K562 (cell line): ENCODE measurements around the gene PAQR4. TPM values are rescaled to one million over a fixed set of nuclear protein-coding genes. Genes with fewer than 3 reads are reported as not detected.
A peak's percentile ranks its signal among the peaks of the same experiment; 100 is the strongest.

Source experiments
- ATAC-seq: fragments of 200-7000 bp; cut with Tn5 transposase; 3 replicates; pipeline ENCODE4 v1.9.1; 2020; ENCODE audit warnings: moderate library complexity
- BruUV-seq: library from RNA; stranded (reverse); fragments of 400-500 nt; replicated peaks from 2 replicates; lab custom pipeline; 2021; lab: Mats Ljungman, UMichigan
- CTCF ChIA-PET: fragments of 300-600 bp; formaldehyde crosslinking; extraction: SDS; loops from one replicate; lab custom pipeline; 2021; ENCODE audit warnings: low intra/inter-chr PET ratio; lab: Yijun Ruan, JAX
- POLR2A ChIA-PET: fragments of 300-600, 350-650 bp; sonication (Branson Sonifier 250); formaldehyde crosslinking; extraction: SDS; loops from one replicate; lab custom pipeline; 2021; ENCODE audit warnings: antibody characterized with exemption, inconsistent platforms; lab: Yijun Ruan, JAX
- DNase-seq, 4 experiments: peaks; one replicate each; pipeline versions ENCODE4 v3.0.0 to v3.0.0-alpha.2; 2011 to 2018; ENCODE audit warnings: low spot score in 3 of 4, mixed read lengths in 3 of 4; ENCODE audit errors: extremely low read depth in 1 of 4
- FAIRE-seq: peaks from 2 replicates; lab custom pipeline; 2011; peaks lifted over from hg19 to GRCh38; lab: Jason Lieb, UNC
- H2AFZ ChIP-seq: 2 replicates; pipeline ENCODE4 v1.6.0; 2011; ENCODE audit warnings: low read depth, low read length, control low read depth, inconsistent platforms
- H3K27ac ChIP-seq: fragments of 200-600 bp; 3 replicates; pipeline ENCODE4 v1.8.0; 2011; ENCODE audit warnings: low read depth, mild to moderate bottlenecking, control low read depth, inconsistent platforms, low read length, moderate library complexity, mixed read lengths; ENCODE audit errors: extremely low read depth
- H3K27me3 ChIP-seq, 2 experiments: fragments of 300-600 bp in 1 of 2; 2 replicates in 1 of 2; 3 replicates in 1 of 2; pipeline versions ENCODE4 v1.6.0 to v1.8.0; 2011; ENCODE audit warnings: inconsistent platforms in 2 of 2, low read length in 2 of 2, mild to moderate bottlenecking in 1 of 2, mixed read lengths in 1 of 2, moderate library complexity in 1 of 2; ENCODE audit not compliant: control insufficient read depth in 2 of 2, insufficient read depth in 2 of 2
- H3K36me3 ChIP-seq: fragments of 300-600 bp; 3 replicates; pipeline ENCODE4 v1.8.0; 2011; ENCODE audit warnings: mild to moderate bottlenecking, low read length, inconsistent platforms; ENCODE audit not compliant: control insufficient read depth, insufficient read depth
- H3K4me1 ChIP-seq, 2 experiments: fragments of 200-600 bp in 1 of 2; replicated peaks in 1 of 2; 2 replicates in 1 of 2; 3 replicates in 1 of 2; pipeline versions ENCODE4 v1.5.1 to v1.8.0; 2011; ENCODE audit warnings: inconsistent platforms in 2 of 2, low read length in 2 of 2, mild to moderate bottlenecking in 1 of 2, mixed read lengths in 1 of 2, moderate library complexity in 1 of 2; ENCODE audit not compliant: control insufficient read depth in 2 of 2, insufficient read depth in 2 of 2
- H3K4me2 ChIP-seq: 2 replicates; pipeline ENCODE4 v1.6.1; 2011; ENCODE audit warnings: low read length, control low read depth, inconsistent platforms, mixed read lengths; ENCODE audit not compliant: insufficient read depth
- H3K4me3 ChIP-seq: fragments of 200-600 bp; sonication (generic), shearing (Covaris generic); 2 replicates; pipeline ENCODE4 v1.5.1; 2016; ENCODE audit warnings: control low read depth, inconsistent platforms
- H3K79me2 ChIP-seq: fragments of 200-600 bp; 3 replicates; pipeline ENCODE4 v1.8.0; 2011; ENCODE audit warnings: low read length, inconsistent platforms; ENCODE audit not compliant: control insufficient read depth, insufficient read depth
- H3K9ac ChIP-seq, 2 experiments: 2 replicates each; pipeline versions ENCODE4 v1.6.0 to v1.6.1; 2011; ENCODE audit warnings: low read depth in 2 of 2, low read length in 2 of 2, control low read depth in 1 of 2, inconsistent platforms in 1 of 2, mild to moderate bottlenecking in 1 of 2, mixed read lengths in 1 of 2; ENCODE audit not compliant: insufficient read depth in 1 of 2
- H3K9me1 ChIP-seq: one replicate; pipeline ENCODE4 v1.6.0; 2011; ENCODE audit warnings: inconsistent platforms, mild to moderate bottlenecking, low read length, moderate library complexity; ENCODE audit not compliant: control insufficient read depth, insufficient read depth
- H3K9me3 ChIP-seq: replicated peaks from 2 replicates; pipeline ENCODE4 v1.5.1; 2011; ENCODE audit warnings: low read depth, low read length, inconsistent platforms; ENCODE audit not compliant: control insufficient read depth, insufficient read depth
- H4K20me1 ChIP-seq: replicated peaks from 2 replicates; pipeline ENCODE4 v1.6.1; 2011; ENCODE audit warnings: low read length, inconsistent platforms, mixed read lengths; ENCODE audit not compliant: control insufficient read depth, insufficient read depth
- BCLAF1 ChIP-seq, 2 experiments: fragments of 450-650 bp in 1 of 2; IDR thresholded peaks; 2 replicates each; pipeline ENCODE4 v1.6.1; 2011 to 2017; ENCODE audit warnings: low read depth in 2 of 2, antibody characterized with exemption in 1 of 2, borderline replicate concordance in 1 of 2, low read length in 1 of 2, mild to moderate bottlenecking in 1 of 2, mixed read lengths in 1 of 2; ENCODE audit not compliant: control insufficient read depth in 1 of 2
- CBX5 ChIP-seq: IDR thresholded peaks from 2 replicates; pipeline ENCODE4 v1.6.1; 2014; ENCODE audit warnings: low read depth, borderline replicate concordance
- MXI1 ChIP-seq: IDR thresholded peaks from 2 replicates; pipeline ENCODE4 v1.6.1; 2011; ENCODE audit warnings: low read depth, mild to moderate bottlenecking, improper control_type of control experiment, low read length
- MYC ChIP-seq, 2 experiments: fragments of 250-450 bp in 1 of 2; sonication (Bioruptor Pico) in 1 of 2; IDR thresholded peaks; 2 replicates each; pipeline versions ENCODE4 v1.5.1 to v1.6.1; 2012 to 2021; ENCODE audit warnings: low read depth in 2 of 2, borderline replicate concordance in 1 of 2, improper control_type of control experiment in 1 of 2, low read length in 1 of 2, mild to moderate bottlenecking in 1 of 2, moderate library complexity in 1 of 2
- PATZ1 ChIP-seq: fragments of 250-450 bp; sonication (Bioruptor Pico); IDR thresholded peaks from 2 replicates; pipeline ENCODE4 v1.5.0; 2020; ENCODE audit warnings: mild to moderate bottlenecking, borderline replicate concordance
- SOX6 ChIP-seq: fragments of 450-650 bp; IDR thresholded peaks from 2 replicates; pipeline ENCODE4 v1.6.1; 2014; ENCODE audit warnings: mild to moderate bottlenecking
- TRIM24 ChIP-seq, 2 experiments: fragments of 450-650 bp; IDR thresholded peaks; 2 replicates each; pipeline ENCODE4 v1.6.1; 2016
- ZBTB17 ChIP-seq: fragments of 450-650 bp; formaldehyde crosslinking; IDR thresholded peaks from 2 replicates; pipeline ENCODE4 v1.4.0; 2020; ENCODE audit warnings: mild to moderate bottlenecking
- ZNF354B ChIP-seq: fragments of 250-450 bp; sonication (Bioruptor Pico); IDR thresholded peaks from 2 replicates; pipeline ENCODE4 v1.4.0; 2020
- WGBS: fragments of 100-300 bp; shearing (Covaris generic); methylation state at CpG from one replicate; pipeline ENCODE4 v1.1.6; 2016; ENCODE audit warnings: low coverage, mixed read lengths; ENCODE audit not compliant: insufficient coverage; ENCODE audit errors: missing lambda C conversion rate; 5-methylcytosine and 5-hydroxymethylcytosine counted together
- in situ Hi-C: fragments of 300-500 bp; cut with MboI; formaldehyde crosslinking; loops from 4 replicates; pipeline ENCODE4 v1.15.0; 2018; ENCODE audit warnings: inconsistent platforms, mixed read lengths
- intact Hi-C: fragments of 100-400 bp; cut with micrococcal nuclease; formaldehyde crosslinking; loops from 2 replicates; pipeline ENCODE4 v1.14.2; 2022
- polyA plus RNA-seq, 8 experiments: library from polyadenylated mRNA; depleted of rRNA in 4 of 8; stranded (reverse) in 5 of 8; unstranded in 3 of 8; fragments of >200 nt; fragmentation: Nextera tagmentation in 2 of 8; fragmentation: Illumina TruSeq in 1 of 8; extraction: Ambion mirVana in 2 of 8; extraction: Trizol in 1 of 8; gene quantifications; 2 replicates each; pipeline versions ENCODE4 v1.2.1 to v1.2.3, GENCODE V29; 2011 to 2014; ENCODE audit warnings: inconsistent platforms in 1 of 8, missing spikeins in 1 of 8
- total RNA-seq, 7 experiments: library from RNA; depleted of rRNA in 6 of 7; stranded (reverse); fragments of >200 nt in 6 of 7; fragmentation: Illumina TruSeq in 2 of 7; extraction: Trizol in 2 of 7; gene quantifications; 2 replicates each; pipeline versions ENCODE4 v1.2.1 to v1.2.3, GENCODE V29; 2011 to 2021; ENCODE audit warnings: low replicate concordance in 1 of 7
- TF ChIP-seq, protein P1 (sequence below): sonication (generic); formaldehyde crosslinking; IDR thresholded peaks from 2 replicates; pipeline ENCODE4 v1.8.0; 2022; ENCODE audit warnings: mild to moderate bottlenecking, missing genetic modification reagents, borderline replicate concordance

PAQR4 gene
- total and polyA plus RNA-seq, 9 of the 15 experiments (the other 6 are each of a cell fraction or from before 2014, with no cell fraction given): 0.62 to 40.4 (median 19.5) TPM

DNA sequence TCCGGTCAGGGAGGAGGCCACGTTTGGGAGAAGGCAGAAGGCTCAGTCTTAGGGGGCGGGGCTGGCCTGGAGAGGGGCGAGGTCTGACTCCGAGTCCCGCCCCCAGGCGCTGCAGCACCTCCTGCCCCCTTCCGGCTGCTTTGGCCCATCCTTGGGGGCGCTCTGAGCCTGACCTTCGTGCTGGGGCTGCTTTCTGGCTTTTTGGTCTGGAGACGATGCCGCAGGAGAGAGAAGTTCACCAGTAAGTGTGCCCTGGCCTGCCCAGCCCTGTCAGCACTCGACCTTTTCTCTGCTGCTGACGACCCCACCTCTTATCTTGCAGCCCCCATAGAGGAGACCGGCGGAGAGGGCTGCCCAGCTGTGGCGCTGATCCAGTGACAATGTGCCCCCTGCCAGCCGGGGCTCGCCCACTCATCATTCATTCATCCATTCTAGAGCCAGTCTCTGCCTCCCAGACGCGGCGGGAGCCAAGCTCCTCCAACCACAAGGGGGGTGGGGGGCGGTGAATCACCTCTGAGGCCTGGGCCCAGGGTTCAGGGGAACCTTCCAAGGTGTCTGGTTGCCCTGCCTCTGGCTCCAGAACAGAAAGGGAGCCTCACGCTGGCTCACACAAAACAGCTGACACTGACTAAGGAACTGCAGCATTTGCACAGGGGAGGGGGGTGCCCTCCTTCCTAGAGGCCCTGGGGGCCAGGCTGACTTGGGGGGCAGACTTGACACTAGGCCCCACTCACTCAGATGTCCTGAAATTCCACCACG, 52.5 kb downstream of the PAQR4 start:
- H3K9ac ChIP-seq: peak overlapping the region; percentile 88 to 94
- peak overlapping the region; percentile 90 for H3K27ac ChIP-seq
- no peaks in the 10 kb centered on the region for H3K9me3 ChIP-seq
- CTCF ChIA-PET: no interaction called here
- POLR2A ChIA-PET: interaction anchor here (0.6 to 3.3 kb wide), 8 partner anchors 9 to 555 kb away, joined by 3 to 29 read pairs (median 6); no protein-coding TSS in a partner anchor
- no TSS peak for BruUV-seq
- peaks cover 28% of the 10 kb centered on the region for H4K20me1 ChIP-seq
- peaks cover 30 to 87% of the 10 kb centered on the region in 2 experiments for H3K4me1 ChIP-seq
- peak; percentile 71 to 91 (median 78) for DNase-seq
- peak; percentile 77 for ATAC-seq
- peak overlapping the region; percentile 83 for H3K4me2 ChIP-seq
- 3% methylated on average over 24 of the region's 25 CpGs for WGBS
- peaks cover 42% of the 10 kb centered on the region for H3K79me2 ChIP-seq
- no peak overlapping the region; the same call in 1 of the 2 replicates for H2AFZ ChIP-seq
- H3K36me3 ChIP-seq: peaks cover 30% of the 10 kb centered on the region; the same call in 2 of the 3 replicates
- FAIRE-seq: peak; percentile 61
- in situ Hi-C loops (no loop called here), intact Hi-C loops (loop anchor here (10.0 kb wide), 1 partner anchor 57 kb away; the partner anchor contains the start of genes KREMEN2 and PAQR4)
- no peaks in the 10 kb centered on the region for H3K27me3 ChIP-seq
- peak overlapping the region; percentile 82 for H3K4me3 ChIP-seq
- H3K9me1 ChIP-seq: peaks cover 2% of the 10 kb centered on the region
- TF ChIP-seq ZBTB17 (no peak), ZNF354B (no peak), PATZ1 (CRISPR knock-in tag) (no peak), TRIM24 (IDR thresholded peaks at IDR 0.05) (0 out of 4 replicates have a peak, but pooled peaks of 1 of the 2 experiments have one; percentile 5), SOX6 (no peak), MYC (IDR thresholded peaks at IDR 0.05; ENCODE audit: low read depth, low read length) (peak; percentile 21; the same call in 1 of the 2 replicates), MYC (CRISPR knock-in tag; IDR thresholded peaks at IDR 0.05; ENCODE audit: borderline replicate concordance, low read depth) (no peak), MXI1 (no peak; the same call in 1 of the 2 replicates), CBX5 (0 out of 2 replicates have a peak, but pooled peaks have one; percentile 6), BCLAF1 (IDR thresholded peaks at IDR 0.05; ENCODE audit: borderline replicate concordance in 1 of 2, control insufficient read depth in 1 of 2, low read depth in 2 of 2, low read length in 1 of 2) (0 out of 4 replicates have a peak, but pooled peaks of 1 of the 2 experiments have one; percentile 47)
- TF ChIP-seq, protein P1, sequence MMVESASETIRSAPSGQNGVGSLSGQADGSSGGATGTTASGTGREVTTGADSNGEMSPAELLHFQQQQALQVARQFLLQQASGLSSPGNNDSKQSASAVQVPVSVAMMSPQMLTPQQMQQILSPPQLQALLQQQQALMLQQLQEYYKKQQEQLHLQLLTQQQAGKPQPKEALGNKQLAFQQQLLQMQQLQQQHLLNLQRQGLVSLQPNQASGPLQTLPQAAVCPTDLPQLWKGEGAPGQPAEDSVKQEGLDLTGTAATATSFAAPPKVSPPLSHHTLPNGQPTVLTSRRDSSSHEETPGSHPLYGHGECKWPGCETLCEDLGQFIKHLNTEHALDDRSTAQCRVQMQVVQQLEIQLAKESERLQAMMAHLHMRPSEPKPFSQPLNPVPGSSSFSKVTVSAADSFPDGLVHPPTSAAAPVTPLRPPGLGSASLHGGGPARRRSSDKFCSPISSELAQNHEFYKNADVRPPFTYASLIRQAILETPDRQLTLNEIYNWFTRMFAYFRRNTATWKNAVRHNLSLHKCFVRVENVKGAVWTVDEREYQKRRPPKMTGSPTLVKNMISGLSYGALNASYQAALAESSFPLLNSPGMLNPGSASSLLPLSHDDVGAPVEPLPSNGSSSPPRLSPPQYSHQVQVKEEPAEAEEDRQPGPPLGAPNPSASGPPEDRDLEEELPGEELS (CRISPR knock-in tag): no peak
